Right lobe of liver (tissue), 6 donors: ENCODE results near the gene HLA-E. TPM values are rescaled to one million over a fixed set of nuclear protein-coding genes. Genes with fewer than 3 reads are reported as not detected.
"Not testable (repeated sequence)": the region's sequence is repeated elsewhere in the genome, so short reads cannot be mapped to it uniquely, and the experiment has no call there.

Source experiments
- ATAC-seq, 4 donors: fragments of 200-7000 bp; cut with Tn5 transposase; one replicate each; pipeline ENCODE4 v1.9.1; 2020; ENCODE audit warnings: mild to moderate bottlenecking in 4 of 4, moderate library complexity in 4 of 4
- DNase-seq, 3 donors: peaks; one replicate each; pipeline ENCODE4 v3.0.0-alpha.2; 2020
- H3K27ac ChIP-seq, 3 donors: fragments of 200-600 bp; one replicate each; pipeline ENCODE4 v1.8.0; 2022
- H3K27me3 ChIP-seq, 2 donors: fragments of 200-600 bp; one replicate each; pipeline ENCODE4 v1.8.0; 2022
- H3K36me3 ChIP-seq, 4 donors: fragments of 200-600 bp; sonication (generic) in 1 of 4; one replicate each; pipeline versions ENCODE4 v1.5.1 to v1.8.0; 2017 to 2022; ENCODE audit warnings: control low read depth in 1 of 4
- H3K4me1 ChIP-seq, 4 donors: fragments of 200-600 bp; sonication (generic) in 1 of 4; one replicate each; pipeline versions ENCODE4 v1.5.1 to v1.8.0; 2017 to 2022; ENCODE audit warnings: control low read depth in 1 of 4
- H3K4me3 ChIP-seq, 3 donors: fragments of 200-600 bp; one replicate each; pipeline ENCODE4 v1.8.0; 2022
- H3K9me3 ChIP-seq, 4 donors: fragments of 200-600 bp; sonication (generic) in 1 of 4; one replicate each; pipeline versions ENCODE4 v1.5.1 to v1.8.0; 2017 to 2022; ENCODE audit warnings: control low read depth in 1 of 4
- CTCF ChIP-seq, 4 donors: fragments of 200-600 bp in 3 of 4; fragments of 450-650 bp in 1 of 4; IDR thresholded peaks; one replicate each; pipeline versions ENCODE4 v1.5.1 to v1.8.0; 2016 to 2022; ENCODE audit warnings: antibody characterized with exemption in 4 of 4, mild to moderate bottlenecking in 2 of 4
- POLR2A ChIP-seq: fragments of 450-650 bp; IDR thresholded peaks from one replicate; pipeline ENCODE4 v1.6.1; 2017; ENCODE audit warnings: antibody characterized with exemption, mild to moderate bottlenecking
- WGBS: methylation state at CpG from one replicate; pipeline ENCODE4 v1.1.6; 2018; ENCODE audit warnings: low coverage, low lambda C conversion rate; ENCODE audit not compliant: insufficient coverage; ENCODE audit errors: missing lambda C conversion rate; 5-methylcytosine and 5-hydroxymethylcytosine counted together
- intact Hi-C, 2 donors: fragments of 100-400 bp; cut with DNase I; formaldehyde crosslinking; loops; one replicate each; pipeline versions ENCODE4 v1.11.2 to v1.14.1; 2022
- total RNA-seq, 6 experiments: library from RNA; depleted of rRNA in 2 of 6; stranded (reverse); fragments of >200 nt in 2 of 6; fragmentation: NEBNext Ultra II Directional in 3 of 6; extraction: Animal tissue kit (Norgen Biotek cat#: 25700) in 3 of 6; gene quantifications; one replicate each; pipeline versions ENCODE4 v1.1.0 to v1.2.4, GENCODE V29; 2016 to 2023
- donor health status: DM: no; HTN: yes; CAD: no.
- donor health status: DM: no; HTN: no; CAD: no.
- donor health status: DM: no; HTN: no; CAD: no.
- donor health status: DM: no; HTN: yes; CAD: no.
- donor health status: DM: no; HTN: yes; CAD: no.

Gene HLA-E
- total RNA-seq, 6 experiments from 2014 or later: 116 to 257 (median 183) TPM

- DNase-seq: no peak
- TF ChIP-seq POLR2A (no peak), CTCF (IDR thresholded peaks at IDR 0.05) (no peak)
- peak in 2 of 4 donors; percentile 4 to 22 for ATAC-seq
- Histone ChIP-seq H3K36me3 (no peaks in the 10 kb centered on the region), H3K27ac (no peak overlapping the region), H3K4me1 (no peaks in the 10 kb centered on the region), H3K27me3 (peaks cover 0 to 21% of the 10 kb centered on the region in 2 donors), H3K4me3 (no peak overlapping the region), H3K9me3 (no peaks in the 10 kb centered on the region)
- 8% methylated on average over 18 of the region's 18 CpGs for WGBS
- intact Hi-C loops: loop anchor here (5.0 to 10.0 kb wide), 3 partner anchors 67 to 194 kb away; partner anchors contain the start of gene DHX16 (in 1 of the 2)
Measured at GRCh38 chr6:30480536-30481156, 8.7 kb upstream of the HLA-E start.

- Histone ChIP-seq H3K4me3 (no peak overlapping the region), H3K4me1 (no peaks in the 10 kb centered on the region), H3K9me3 (no peaks in the 10 kb centered on the region), H3K36me3 (no peaks in the 10 kb centered on the region), H3K27ac (no peak overlapping the region), H3K27me3 (peaks cover 0 to 21% of the 10 kb centered on the region in 2 donors)
- no peak for TF ChIP-seq CTCF (IDR thresholded peaks at IDR 0.05)
- no peak for TF ChIP-seq POLR2A
- ATAC-seq: peak in 2 of 4 donors; percentile 7 to 12
- no peak for DNase-seq
- WGBS: 4% methylated on average over 20 of the region's 33 CpGs
- intact Hi-C loops: loop anchor here (5.0 to 10.0 kb wide), 3 partner anchors 66 to 193 kb away; partner anchors contain the start of gene DHX16 (in 1 of the 2)
Measured at GRCh38 chr6:30481211-30481964, 7.9 kb upstream of the HLA-E start.

GRCh38 chr6:30481965-30482644 lies 7.2 kb upstream of the HLA-E start:
- not testable (repeated sequence) for H3K9me3 ChIP-seq, H3K4me3 ChIP-seq, H3K4me1 ChIP-seq, H3K27ac ChIP-seq, H3K36me3 ChIP-seq
- peaks cover 0 to 21% of the 10 kb centered on the region in 2 donors for H3K27me3 ChIP-seq
- intact Hi-C loops: loop anchor here (5.0 to 10.0 kb wide), 3 partner anchors 65 to 193 kb away; partner anchors contain the start of gene DHX16 (in 1 of the 2)
- peak; percentile 73 to 84 (median 75) for TF ChIP-seq CTCF (IDR thresholded peaks at IDR 0.05)
- WGBS: 2% methylated on average over 16 of the region's 19 CpGs
- ATAC-seq (peak; percentile 93 to 95 (median 94)), DNase-seq (peak; percentile 78 to 85 (median 79))

GRCh38 chr6:30483677-30484279 lies 5.5 kb upstream of the HLA-E start:
- ATAC-seq: peak; percentile 51 to 67 (median 62)
- TF ChIP-seq CTCF (IDR thresholded peaks at IDR 0.05) (peak; percentile 52 to 82 (median 60)), POLR2A (no peak)
- WGBS: 28% methylated on average over 7 of the region's 7 CpGs
- Histone ChIP-seq H3K4me1 (no peaks in the 10 kb centered on the region), H3K36me3 (no peaks in the 10 kb centered on the region), H3K27me3 (peaks cover 0 to 16% of the 10 kb centered on the region in 2 donors), H3K27ac (no peak overlapping the region), H3K4me3 (no peak overlapping the region), H3K9me3 (no peaks in the 10 kb centered on the region)
- no peak for DNase-seq
- intact Hi-C loops: loop anchor here (5.0 to 10.0 kb wide), 3 partner anchors 64 to 191 kb away; partner anchors contain the start of gene DHX16 (in 1 of the 2)
